Measurements from ENCODE around the gene IL17RB. TPM values are rescaled to one million over a fixed set of nuclear protein-coding genes. Genes with fewer than 3 reads are reported as not detected.
A peak's percentile ranks its signal among the peaks of the same experiment; 100 is the strongest.

IL17RB gene
- polyA plus RNA-seq, 1 experiment: 0.36 TPM

DNA sequence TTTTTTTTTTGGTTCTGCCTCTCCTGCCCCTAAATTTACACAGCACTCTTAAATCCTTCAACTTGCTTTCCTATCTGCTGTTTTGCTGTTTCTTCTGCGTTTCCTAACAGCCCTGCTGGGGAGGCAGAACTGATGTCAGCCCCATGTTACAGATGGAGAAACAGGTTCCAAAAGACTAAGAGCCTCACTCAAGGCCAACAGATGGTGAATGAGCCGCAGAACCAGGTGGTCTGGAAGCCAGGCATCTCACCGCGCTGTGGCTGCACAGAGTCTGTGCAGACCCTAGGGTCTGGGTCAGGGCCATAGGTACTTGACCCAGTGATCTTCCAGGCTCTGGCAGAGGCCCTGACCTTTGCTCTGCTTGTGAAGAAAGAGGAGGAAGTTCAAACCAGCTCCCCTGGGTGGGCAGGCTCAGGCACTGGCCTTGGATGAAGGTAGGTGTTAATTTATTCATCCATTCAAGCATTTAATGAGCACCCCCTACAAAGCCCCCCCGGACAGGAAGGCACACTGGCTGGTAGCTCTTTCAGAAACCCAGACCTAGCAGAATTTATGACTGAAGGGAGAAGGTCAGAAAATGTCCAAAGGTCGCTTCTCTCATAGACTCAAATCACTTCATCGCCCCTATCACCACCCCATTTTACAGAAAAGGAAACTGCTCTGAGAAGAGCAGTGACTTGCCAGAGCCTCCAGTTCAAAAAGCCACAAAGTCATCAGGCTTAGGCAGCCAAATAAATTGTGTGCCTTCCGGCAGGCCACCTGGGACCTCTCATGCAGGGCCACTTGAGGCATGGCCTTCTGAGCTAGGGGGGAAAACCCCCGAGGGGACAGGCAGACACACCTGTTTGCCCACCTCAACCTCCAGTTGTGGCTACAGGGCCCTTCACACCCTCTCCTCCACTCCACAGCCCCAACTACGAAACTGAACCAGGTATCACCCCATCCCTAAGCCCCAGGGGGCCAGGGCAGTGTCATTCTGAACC lies 2.9 kb upstream of the IL17RB start:
- Histone ChIP-seq H3K36me3 (ENCODE audit: control insufficient read depth, insufficient read depth, low read length) (no peaks in the 10 kb centered on the region), H3K4me3 (ENCODE audit: low read depth, low read length) (no peak overlapping the region), H3K27me3 (ENCODE audit: control insufficient read depth, insufficient read depth, low read length) (peaks cover 9% of the 10 kb centered on the region)
- ChIA-PET POLR2A (no interaction called here), CTCF (interaction anchor here (2.1 to 2.5 kb wide), 2 partner anchors 7 to 10 kb away, joined by 8 to 12 read pairs; no protein-coding TSS in a partner anchor)
- DNase-seq (ENCODE audit: low read depth): no peak
- TF ChIP-seq CTCF (IDR thresholded peaks at IDR 0.05; ENCODE audit: insufficient read depth, low read depth, low read length): no peak

DNA sequence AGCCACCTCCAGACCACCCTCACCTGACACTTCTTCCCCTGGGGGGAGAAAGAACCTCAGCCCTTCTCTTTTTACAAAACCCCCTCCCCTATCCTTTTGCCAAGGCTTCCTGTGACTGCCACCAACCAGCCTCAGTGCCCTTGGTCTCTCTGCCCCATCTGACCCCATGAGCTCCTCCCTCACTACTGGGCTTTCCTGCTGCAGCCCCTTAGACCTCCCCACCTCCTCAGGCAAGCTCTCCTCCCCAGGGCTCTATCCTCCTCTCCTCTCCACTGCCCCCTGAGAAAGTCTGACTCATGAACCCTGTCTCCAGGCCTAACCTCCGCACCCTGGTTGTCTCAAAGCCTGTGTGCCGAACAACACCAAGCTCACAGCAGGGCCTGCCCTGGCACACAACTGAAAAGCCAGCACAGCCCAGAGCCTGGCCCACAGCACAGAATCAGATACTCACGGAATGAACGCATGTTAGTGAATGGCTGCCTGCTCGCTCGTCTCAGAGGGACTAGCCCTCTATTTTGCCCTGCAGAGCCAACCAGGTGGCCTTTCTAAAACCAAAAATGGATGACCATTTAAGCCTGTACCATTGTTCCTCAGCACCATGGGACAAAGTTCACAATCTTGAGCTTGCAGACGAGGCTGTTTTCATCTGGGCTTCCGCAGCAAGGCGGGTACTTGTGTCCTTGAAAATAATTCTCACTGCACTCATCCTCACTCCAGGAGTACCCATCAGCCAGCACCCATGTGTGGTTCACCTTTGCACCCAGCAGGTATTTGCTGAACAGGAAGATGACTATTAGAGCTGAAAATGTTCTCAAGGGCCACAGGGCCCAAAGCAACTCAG lies 1.9 kb upstream of the IL17RB start:
- ChIA-PET POLR2A (no interaction called here), CTCF (interaction anchor here (1.7 to 2.5 kb wide), 3 partner anchors 8 to 133 kb away, joined by 3 to 12 read pairs (median 8); no protein-coding TSS in a partner anchor)
- no peak for TF ChIP-seq CTCF (IDR thresholded peaks at IDR 0.05; ENCODE audit: insufficient read depth, low read depth, low read length)
- Histone ChIP-seq H3K4me3 (ENCODE audit: low read depth, low read length) (no peak overlapping the region), H3K36me3 (ENCODE audit: control insufficient read depth, insufficient read depth, low read length) (no peaks in the 10 kb centered on the region), H3K27me3 (ENCODE audit: control insufficient read depth, insufficient read depth, low read length) (peaks cover 9% of the 10 kb centered on the region)
- DNase-seq (ENCODE audit: low read depth): no peak

- H3K27me3 ChIP-seq (ENCODE audit: control insufficient read depth, insufficient read depth, low read length): peaks cover 9% of the 10 kb centered on the region
- ChIA-PET CTCF (interaction anchor here (0.8 to 2.5 kb wide), 5 partner anchors 9 to 167 kb away, joined by 3 to 12 read pairs (median 3); no protein-coding TSS in a partner anchor), POLR2A (no interaction called here)
- no peak for DNase-seq (ENCODE audit: low read depth)
- no peaks in the 10 kb centered on the region for H3K36me3 ChIP-seq (ENCODE audit: control insufficient read depth, insufficient read depth, low read length)
- H3K4me3 ChIP-seq (ENCODE audit: low read depth, low read length): peak overlapping the region; percentile 45
- peak; percentile 53 for TF ChIP-seq CTCF (IDR thresholded peaks at IDR 0.05; ENCODE audit: insufficient read depth, low read depth, low read length)
These were observed 1.1 kb upstream of the IL17RB start for GRCh38 chr3:53845103-53845880.

DNA sequence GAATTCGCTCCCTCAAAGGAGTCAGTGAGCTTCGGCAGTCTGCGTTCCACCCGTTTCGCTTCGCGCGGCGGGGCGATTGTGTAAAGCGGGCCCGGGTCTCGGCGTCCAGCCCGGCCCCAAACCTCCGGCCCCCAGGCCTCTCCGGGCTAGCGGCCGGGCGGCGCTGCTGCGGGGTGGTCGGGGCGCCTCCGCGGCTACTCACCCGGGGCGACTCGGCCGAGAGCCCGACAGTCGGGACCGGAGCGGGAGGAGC lies 561 bp upstream of the IL17RB start:
- TF ChIP-seq CTCF (IDR thresholded peaks at IDR 0.05; ENCODE audit: insufficient read depth, low read depth, low read length): no peak
- H3K4me3 ChIP-seq (ENCODE audit: low read depth, low read length): peak overlapping the region; percentile 45
- ChIA-PET POLR2A (no interaction called here), CTCF (interaction anchor here (0.8 to 2.5 kb wide), 5 partner anchors 9 to 167 kb away, joined by 3 to 12 read pairs (median 3); no protein-coding TSS in a partner anchor)
- DNase-seq (ENCODE audit: low read depth): no peak
- H3K27me3 ChIP-seq (ENCODE audit: control insufficient read depth, insufficient read depth, low read length): peaks cover 9% of the 10 kb centered on the region
- no peaks in the 10 kb centered on the region for H3K36me3 ChIP-seq (ENCODE audit: control insufficient read depth, insufficient read depth, low read length)

All from BJ (cell line).